HCT116 (cell line): ENCODE measurements around the gene PADI2. TPM values are rescaled to one million over a fixed set of nuclear protein-coding genes. Genes with fewer than 3 reads are reported as not detected.

Experiments used
- ATAC-seq: fragments of 200-7000 bp; cut with Tn5 transposase; 2 replicates; pipeline ENCODE4 v1.9.1; 2020; ENCODE audit warnings: mild to moderate bottlenecking, moderate library complexity
- BruUV-seq: library from RNA; stranded (reverse); fragments of 400-500 nt; replicated peaks from 2 replicates; lab custom pipeline; 2021; lab: Mats Ljungman, UMichigan
- CTCF ChIA-PET: fragments of 300-600 bp; sonication (Branson Sonifier 250); formaldehyde crosslinking; loops from one replicate; lab custom pipeline; 2021; ENCODE audit warnings: antibody characterized with exemption; lab: Charles Lee
- POLR2A ChIA-PET: fragments of 300-600, 350-600 bp; sonication (Branson Sonifier 250); formaldehyde crosslinking; loops from one replicate; lab custom pipeline; 2021; ENCODE audit warnings: antibody characterized with exemption; lab: Charles Lee
- RAD21 ChIA-PET, 2 experiments: fragments of 300-600 bp; sonication (Branson Sonifier 250); formaldehyde crosslinking; loops; one replicate each; lab custom pipeline; 2023; ENCODE audit warnings: low total read pairs in 2 of 2; ENCODE audit not compliant: uncharacterized antibody in 2 of 2, unreplicated experiment in 2 of 2, low non-redundant PET in 1 of 2; lab: Charles Lee
- DNase-seq: peaks from one replicate; pipeline ENCODE4 v3.0.0-alpha.2; 2010; ENCODE audit warnings: low read depth, low spot score
- H2AFZ ChIP-seq: fragments of 200-600 bp; shearing (Covaris generic), sonication (generic); 2 replicates; pipeline ENCODE4 v1.6.1; 2017; ENCODE audit warnings: low read depth, mixed run types, mixed read lengths, antibody characterized with exemption, low read length; ENCODE audit not compliant: poor library complexity, severe bottlenecking
- H3K27ac ChIP-seq: 2 replicates; pipeline ENCODE4 v1.5.1; 2012; ENCODE audit warnings: low read depth, low read length
- H3K27me3 ChIP-seq: fragments of 200-600 bp; sonication (generic); 2 replicates; pipeline ENCODE4 v1.6.1; 2016; ENCODE audit warnings: mixed run types, low read length, mixed read lengths; ENCODE audit not compliant: insufficient read depth
- H3K36me3 ChIP-seq, 2 experiments: fragments of 200-500 bp in 1 of 2; fragments of 200-600 bp in 1 of 2; sonication (Bioruptor generic) in 1 of 2; sonication (generic) in 1 of 2; 2 replicates each; pipeline versions ENCODE4 v1.5.1 to v1.6.1; 2014 to 2016; ENCODE audit warnings: low read length in 2 of 2, inconsistent platforms in 1 of 2, mixed read lengths in 1 of 2, mixed run types in 1 of 2; ENCODE audit not compliant: insufficient read depth in 2 of 2, control insufficient read depth in 1 of 2
- H3K4me1 ChIP-seq, 2 experiments: fragments of 200-600 bp in 1 of 2; sonication (generic) in 1 of 2; 2 replicates each; pipeline versions ENCODE4 v1.5.1 to v1.6.1; 2012 to 2017; ENCODE audit warnings: low read length in 2 of 2, inconsistent platforms in 1 of 2, mild to moderate bottlenecking in 1 of 2, mixed read lengths in 1 of 2, mixed run types in 1 of 2, moderate library complexity in 1 of 2; ENCODE audit not compliant: insufficient read depth in 2 of 2, control insufficient read depth in 1 of 2
- H3K4me2 ChIP-seq: fragments of 200-600 bp; sonication (generic); 2 replicates; pipeline ENCODE4 v1.6.1; 2017; ENCODE audit warnings: mixed run types, low read length, mixed read lengths
- H3K4me3 ChIP-seq, 2 experiments: fragments of 200-600 bp in 1 of 2; sonication (generic) in 1 of 2; replicated peaks in 1 of 2; 2 replicates each; pipeline ENCODE4 v1.5.1; 2011 to 2016; ENCODE audit warnings: low read length in 2 of 2, control low read depth in 1 of 2, low read depth in 1 of 2, mild to moderate bottlenecking in 1 of 2, mixed read lengths in 1 of 2, mixed run types in 1 of 2
- H3K79me2 ChIP-seq: fragments of 200-600 bp; sonication (generic); 2 replicates; pipeline ENCODE4 v1.6.1; 2017; ENCODE audit warnings: mild to moderate bottlenecking, mixed run types, low read length, moderate library complexity, mixed read lengths; ENCODE audit not compliant: insufficient read depth
- H3K9ac ChIP-seq: fragments of 200-600 bp; sonication (generic); 2 replicates; pipeline ENCODE4 v1.6.1; 2016; ENCODE audit warnings: low read length, mixed read lengths
- H3K9me2 ChIP-seq: fragments of 200-600 bp; sonication (generic), shearing (Covaris generic); 2 replicates; pipeline ENCODE4 v1.6.1; 2017; ENCODE audit warnings: mixed run types, mild to moderate bottlenecking, moderate library complexity; ENCODE audit not compliant: insufficient read depth
- H3K9me3 ChIP-seq, 2 experiments: fragments of 200-500 bp in 1 of 2; fragments of 200-600 bp in 1 of 2; sonication (Bioruptor generic) in 1 of 2; sonication (generic) in 1 of 2; 2 replicates each; pipeline ENCODE4 v1.6.1; 2014 to 2017; ENCODE audit warnings: low read length in 2 of 2, mixed read lengths in 2 of 2, inconsistent platforms in 1 of 2, low read depth in 1 of 2, mild to moderate bottlenecking in 1 of 2, mixed run types in 1 of 2, moderate library complexity in 1 of 2; ENCODE audit not compliant: control insufficient read depth in 1 of 2, insufficient read depth in 1 of 2
- H4K20me1 ChIP-seq: fragments of 200-600 bp; sonication (generic), shearing (Covaris generic); 2 replicates; pipeline ENCODE4 v1.6.1; 2017; ENCODE audit warnings: mixed run types, mild to moderate bottlenecking, moderate library complexity; ENCODE audit not compliant: insufficient read depth
- ATF3 ChIP-seq: IDR thresholded peaks from 2 replicates; pipeline ENCODE4 v1.6.1; 2012
- CBX3 ChIP-seq: IDR thresholded peaks from 2 replicates; pipeline ENCODE4 v1.6.1; 2012; ENCODE audit warnings: low read depth
- CEBPB ChIP-seq: IDR thresholded peaks from 2 replicates; pipeline ENCODE4 v1.6.1; 2012; ENCODE audit warnings: low read depth
- CTCF ChIP-seq, 3 experiments: fragments of 200-600 bp in 1 of 3; sonication (generic) in 1 of 3; IDR thresholded peaks in 2 of 3; conservative IDR thresholded peaks in 1 of 3; 2 replicates each; pipeline ENCODE4 v1.5.1; 2012 to 2017; ENCODE audit warnings: low read depth in 2 of 3, low read length in 2 of 3, antibody characterized with exemption in 1 of 3, borderline replicate concordance in 1 of 3, control low read depth in 1 of 3, mild to moderate bottlenecking in 1 of 3, mixed read lengths in 1 of 3, mixed run types in 1 of 3, moderate library complexity in 1 of 3; ENCODE audit not compliant: insufficient read depth in 1 of 3
- EGR1 ChIP-seq: IDR thresholded peaks from 2 replicates; pipeline ENCODE4 v1.6.1; 2012; ENCODE audit warnings: low read depth
- ELF1 ChIP-seq: IDR thresholded peaks from 2 replicates; pipeline ENCODE4 v1.6.1; 2012; ENCODE audit warnings: low read depth, borderline replicate concordance
- EZH2phosphoT487 ChIP-seq: fragments of 200-600 bp; IDR thresholded peaks from 2 replicates; pipeline ENCODE4 v1.6.1; 2018; ENCODE audit warnings: antibody characterized with exemption, borderline replicate concordance
- FOSL1 ChIP-seq: IDR thresholded peaks from 2 replicates; pipeline ENCODE4 v1.6.1; 2012; ENCODE audit warnings: low read depth
- JUND ChIP-seq: IDR thresholded peaks from 2 replicates; pipeline ENCODE4 v1.6.1; 2012
- POLR2A ChIP-seq: IDR thresholded peaks from 2 replicates; pipeline ENCODE4 v1.7.0; 2011; ENCODE audit warnings: borderline replicate concordance; ENCODE audit not compliant: insufficient read depth, insufficient read length; ENCODE audit errors: extremely low read depth
- POLR2AphosphoS5 ChIP-seq: IDR thresholded peaks from 2 replicates; pipeline ENCODE4 v1.6.1; 2011; ENCODE audit warnings: mild to moderate bottlenecking, low read depth, low read length, moderate library complexity
- REST ChIP-seq: IDR thresholded peaks from 2 replicates; pipeline ENCODE4 v1.6.1; 2012; ENCODE audit warnings: low read depth
- SP1 ChIP-seq: IDR thresholded peaks from 2 replicates; pipeline ENCODE4 v1.6.1; 2012; ENCODE audit warnings: low read depth
- SRF ChIP-seq: IDR thresholded peaks from 2 replicates; pipeline ENCODE4 v1.6.1; 2012; ENCODE audit warnings: low read depth
- TCF7L2 ChIP-seq: IDR thresholded peaks from 2 replicates; pipeline ENCODE4 v1.7.0; 2011; ENCODE audit warnings: borderline replicate concordance, inconsistent platforms; ENCODE audit not compliant: insufficient read depth, insufficient read length; ENCODE audit errors: extremely low read depth
- YY1 ChIP-seq: IDR thresholded peaks from 2 replicates; pipeline ENCODE4 v1.6.1; 2011; ENCODE audit warnings: low read length, low read depth, moderate library complexity, mild to moderate bottlenecking; ENCODE audit not compliant: insufficient replicate concordance; ENCODE audit errors: extremely low read depth
- ZFX ChIP-seq: fragments of 450-650 bp; IDR thresholded peaks from 2 replicates; pipeline ENCODE4 v1.6.1; 2017
- ZNF274 ChIP-seq: fragments of 200-500 bp; sonication (Bioruptor generic); IDR thresholded peaks from 2 replicates; pipeline ENCODE4 v1.6.1; 2014; ENCODE audit warnings: mild to moderate bottlenecking, low read depth, low read length, inconsistent platforms
- intact Hi-C: fragments of 100-400 bp; cut with micrococcal nuclease; formaldehyde crosslinking; loops from 2 replicates; pipeline ENCODE4 v1.10.0; 2022
- total RNA-seq: library from RNA; stranded (reverse); gene quantifications from one replicate; pipeline ENCODE4 v1.2.1, GENCODE V29; 2021; ENCODE audit not compliant: unreplicated experiment
- TF ChIP-seq, protein P1 (sequence below): IDR thresholded peaks from 2 replicates; pipeline ENCODE4 v1.6.1; 2012

Gene PADI2
- total RNA-seq, 1 experiment from 2014 or later: 2.7 TPM

- RAD21 ChIA-PET: no interaction called here
- ATAC-seq (no peak), DNase-seq (no peak)
- POLR2A ChIA-PET: no interaction called here
- CTCF ChIA-PET: no interaction called here
- H3K9me3 ChIP-seq: no peaks in the 10 kb centered on the region
- no peak overlapping the region for H2AFZ ChIP-seq
- BruUV-seq: no TSS peak
- H3K4me1 ChIP-seq: peaks cover 9 to 36% of the 10 kb centered on the region in 2 experiments
- intact Hi-C loops: loop anchor here (10.0 kb wide), 1 partner anchor 251 kb away; the partner anchor contains the start of gene PADI6
- H3K27ac ChIP-seq: no peak overlapping the region
- no peaks in the 10 kb centered on the region; the same call in 1 of the 2 replicates for H3K27me3 ChIP-seq
- no peak overlapping the region for H3K4me3 ChIP-seq
- H4K20me1 ChIP-seq: no peaks in the 10 kb centered on the region
- no peaks in the 10 kb centered on the region for H3K36me3 ChIP-seq
- no peak overlapping the region for H3K4me2 ChIP-seq
- no peaks in the 10 kb centered on the region for H3K9me2 ChIP-seq
- no peaks in the 10 kb centered on the region for H3K79me2 ChIP-seq
- H3K9ac ChIP-seq: no peak overlapping the region
- TF ChIP-seq EZH2phosphoT487 (no peak), ZNF274 (no peak), FOSL1 (no peak), REST (no peak), YY1 (no peak), CEBPB (no peak), CBX3 (no peak), POLR2AphosphoS5 (no peak), TCF7L2 (no peak), SRF (no peak), ELF1 (no peak), CTCF (IDR thresholded peaks at IDR 0.05 in 2 of 3, conservative IDR thresholded peaks at IDR 0.05 in 1 of 3; ENCODE audit: borderline replicate concordance in 1 of 3, insufficient read depth in 1 of 3, low read depth in 2 of 3, low read length in 2 of 3) (no peak), JUND (no peak), POLR2A (no peak), ATF3 (no peak), EGR1 (no peak), ZFX (no peak), SP1 (no peak)
- TF ChIP-seq, protein P1, sequence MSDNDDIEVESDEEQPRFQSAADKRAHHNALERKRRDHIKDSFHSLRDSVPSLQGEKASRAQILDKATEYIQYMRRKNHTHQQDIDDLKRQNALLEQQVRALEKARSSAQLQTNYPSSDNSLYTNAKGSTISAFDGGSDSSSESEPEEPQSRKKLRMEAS: no peak
These were observed 4.2 kb upstream of the PADI2 start for GRCh38 chr1:17123196-17124045.
